Fibroblast of lung (primary cell): Measurements from ENCODE around the gene SST. TPM values are rescaled to one million over a fixed set of nuclear protein-coding genes. Genes with fewer than 3 reads are reported as not detected.

Source experiments
- DNase-seq, 2 donors: peaks; one replicate each; pipeline versions ENCODE4 v3.0.0 to v3.0.0-alpha.2; 2010; ENCODE audit warnings: low read depth in 2 of 2
- H2AFZ ChIP-seq: 2 replicates; pipeline ENCODE4 v1.5.1; 2012; ENCODE audit warnings: low read length, control low read depth, inconsistent platforms
- H3K27ac ChIP-seq: 2 replicates; pipeline ENCODE4 v1.5.1; 2011; ENCODE audit warnings: low read length, control low read depth; ENCODE audit not compliant: insufficient read depth
- H3K27me3 ChIP-seq: 2 replicates; pipeline ENCODE4 v1.5.1; 2011; ENCODE audit warnings: mild to moderate bottlenecking, low read length; ENCODE audit not compliant: control insufficient read depth, insufficient read depth
- H3K36me3 ChIP-seq: 2 replicates; pipeline ENCODE4 v1.5.1; 2011; ENCODE audit warnings: low read length; ENCODE audit not compliant: control insufficient read depth, insufficient read depth
- H3K4me1 ChIP-seq: 2 replicates; pipeline ENCODE4 v1.5.1; 2011; ENCODE audit warnings: low read length; ENCODE audit not compliant: control insufficient read depth, insufficient read depth; ENCODE audit errors: extremely low read depth
- H3K4me2 ChIP-seq: 2 replicates; pipeline ENCODE4 v1.5.1; 2011; ENCODE audit warnings: low read length, control low read depth; ENCODE audit not compliant: insufficient read depth; ENCODE audit errors: extremely low read depth
- H3K4me3 ChIP-seq, 4 experiments: fragments of 200-600 bp in 1 of 4; sonication (generic) in 1 of 4; replicated peaks in 1 of 4; 2 replicates each; pipeline ENCODE4 v1.5.1; 2011 to 2016; ENCODE audit warnings: low read length in 4 of 4, low read depth in 3 of 4, mild to moderate bottlenecking in 3 of 4, control low read depth in 2 of 4, inconsistent platforms in 1 of 4, mixed read lengths in 1 of 4; ENCODE audit not compliant: insufficient read depth in 1 of 4; ENCODE audit errors: control extremely low read depth in 1 of 4
- H3K79me2 ChIP-seq: 2 replicates; pipeline ENCODE4 v1.5.1; 2012; ENCODE audit warnings: mild to moderate bottlenecking, low read length, inconsistent platforms; ENCODE audit not compliant: control insufficient read depth, insufficient read depth
- H3K9ac ChIP-seq: 2 replicates; pipeline ENCODE4 v1.5.1; 2011; ENCODE audit warnings: mild to moderate bottlenecking, low read length, control low read depth; ENCODE audit not compliant: insufficient read depth
- H3K9me3 ChIP-seq: 2 replicates; pipeline ENCODE4 v1.5.1; 2012; ENCODE audit warnings: low read depth, low read length; ENCODE audit not compliant: control insufficient read depth, insufficient read depth
- H4K20me1 ChIP-seq: 2 replicates; pipeline ENCODE4 v1.5.1; 2011; ENCODE audit warnings: low read length; ENCODE audit not compliant: control insufficient read depth, insufficient read depth; ENCODE audit errors: extremely low read depth
- CTCF ChIP-seq, 2 donors: IDR thresholded peaks in 1 of 2; conservative IDR thresholded peaks in 1 of 2; 1 replicate in 1 of 2; 2 replicates in 1 of 2; pipeline ENCODE4 v1.5.1; 2011 to 2012; ENCODE audit warnings: low read length in 2 of 2, control low read depth in 1 of 2, inconsistent platforms in 1 of 2, low read depth in 1 of 2, mild to moderate bottlenecking in 1 of 2
- EZH2 ChIP-seq: IDR thresholded peaks from 2 replicates; pipeline ENCODE4 v1.5.1; 2012; ENCODE audit warnings: low read length, control low read depth, mild to moderate bottlenecking; ENCODE audit errors: missing control alignments
- polyA plus RNA-seq, 2 donors: library from polyadenylated mRNA; depleted of rRNA in 1 of 2; stranded (reverse) in 1 of 2; unstranded in 1 of 2; fragments of >200 nt; gene quantifications; 2 replicates each; pipeline ENCODE4 v1.2.1, GENCODE V29; 2011 to 2012; ENCODE audit warnings: missing spikeins in 1 of 2
- total RNA-seq: library from RNA; depleted of rRNA; stranded (reverse); fragments of >200 nt; gene quantifications from 2 replicates; pipeline ENCODE4 v1.2.1, GENCODE V29; 2014

SST gene
- total and polyA plus RNA-seq, 2 donors (not counting 1 experiment from before 2014, with no cell fraction given): not detected

DNA sequence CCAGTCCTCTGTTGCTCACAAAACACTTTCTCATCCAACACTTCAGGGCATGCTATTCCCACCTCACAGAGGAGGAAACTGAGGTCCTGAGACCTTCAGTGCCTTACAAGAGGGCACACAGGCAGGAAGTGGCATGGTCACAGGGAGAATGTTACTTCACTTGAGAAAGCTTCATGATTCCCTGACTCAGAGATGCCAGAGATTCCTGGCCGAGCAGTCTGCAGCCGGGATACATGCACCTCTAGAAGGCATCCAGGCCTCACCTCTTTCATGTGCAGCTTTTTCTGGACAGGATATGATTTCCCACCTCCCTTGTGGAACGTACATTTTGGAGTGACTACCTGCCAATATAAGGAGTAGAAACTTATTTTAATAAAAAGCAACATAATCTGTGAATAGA lies 2.8 kb upstream of the SST start:
- no peaks in the 10 kb centered on the region for H3K9me3 ChIP-seq
- no peak overlapping the region for H3K4me2 ChIP-seq
- no peaks in the 10 kb centered on the region for H3K4me1 ChIP-seq
- no peaks in the 10 kb centered on the region for H3K79me2 ChIP-seq
- TF ChIP-seq EZH2 (no peak), CTCF (conservative IDR thresholded peaks at IDR 0.05 in 1 of 2, IDR thresholded peaks at IDR 0.05 in 1 of 2; ENCODE audit: low read depth in 1 of 2, low read length in 2 of 2) (no peak)
- no peak overlapping the region for H2AFZ ChIP-seq
- no peak overlapping the region for H3K4me3 ChIP-seq
- H3K27me3 ChIP-seq: peaks cover 24% of the 10 kb centered on the region
- H3K9ac ChIP-seq: no peak overlapping the region
- no peaks in the 10 kb centered on the region for H4K20me1 ChIP-seq
- peak in 1 of 2 donors; percentile 3 for DNase-seq
- no peak overlapping the region for H3K27ac ChIP-seq
- no peaks in the 10 kb centered on the region for H3K36me3 ChIP-seq

DNA sequence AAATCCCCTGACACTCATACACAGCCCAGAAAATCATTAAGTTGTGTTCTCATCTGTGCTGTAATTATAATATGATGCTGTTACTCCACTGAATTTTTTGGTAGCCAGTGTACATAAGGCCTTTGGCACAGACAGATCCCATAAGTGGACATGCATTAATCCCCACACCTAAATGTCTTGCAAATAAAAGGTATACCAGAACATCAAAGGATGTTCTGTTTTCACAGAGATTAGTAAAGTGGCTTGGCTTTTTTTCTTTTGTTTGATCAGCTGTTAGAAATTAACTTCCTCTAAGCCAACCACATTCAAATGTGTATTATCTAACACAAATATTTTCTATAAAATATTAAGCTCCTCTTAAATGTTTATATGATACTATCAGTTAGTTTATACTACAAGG lies 2.7 kb downstream of the SST start:
- Histone ChIP-seq H3K27ac (no peak overlapping the region), H3K4me2 (no peak overlapping the region), H3K79me2 (no peaks in the 10 kb centered on the region), H3K9ac (no peak overlapping the region), H3K36me3 (no peaks in the 10 kb centered on the region), H3K27me3 (peaks cover 6% of the 10 kb centered on the region), H3K4me1 (no peaks in the 10 kb centered on the region), H4K20me1 (no peaks in the 10 kb centered on the region), H3K9me3 (no peaks in the 10 kb centered on the region), H2AFZ (no peak overlapping the region), H3K4me3 (no peak overlapping the region)
- no peak for DNase-seq
- TF ChIP-seq CTCF (conservative IDR thresholded peaks at IDR 0.05 in 1 of 2, IDR thresholded peaks at IDR 0.05 in 1 of 2; ENCODE audit: low read depth in 1 of 2, low read length in 2 of 2) (no peak), EZH2 (no peak)

GRCh38 chr3:187665764-187666402 lies 4.3 kb downstream of the SST start:
- no peak for TF ChIP-seq CTCF (conservative IDR thresholded peaks at IDR 0.05 in 1 of 2, IDR thresholded peaks at IDR 0.05 in 1 of 2; ENCODE audit: low read depth in 1 of 2, low read length in 2 of 2)
- no peak for TF ChIP-seq EZH2
- no peak for DNase-seq
- no peak overlapping the region for H2AFZ ChIP-seq
- no peaks in the 10 kb centered on the region for H3K9me3 ChIP-seq
- no peaks in the 10 kb centered on the region for H3K4me1 ChIP-seq
- H3K4me3 ChIP-seq: no peak overlapping the region
- no peak overlapping the region for H3K27ac ChIP-seq
- no peak overlapping the region for H3K4me2 ChIP-seq
- H3K36me3 ChIP-seq: no peaks in the 10 kb centered on the region
- H3K79me2 ChIP-seq: no peaks in the 10 kb centered on the region
- H3K27me3 ChIP-seq: peaks cover 4% of the 10 kb centered on the region
- no peak overlapping the region for H3K9ac ChIP-seq
- H4K20me1 ChIP-seq: no peaks in the 10 kb centered on the region
